Midbrain (tissue), 1 donor: ENCODE results near the gene SCRN3.
A peak's percentile ranks its signal among the peaks of the same experiment; 100 is the strongest.
"Not testable (repeated sequence)": the region's sequence is repeated elsewhere in the genome, so short reads cannot be mapped to it uniquely, and the experiment has no call there.

Experiments used
- DNase-seq: peaks from one replicate; lab custom pipeline; 2025; lab: John Stamatoyannopoulos, UW

The SCRN3 gene

GRCh38 chr2:174410039-174410438 is 14.5 kb downstream of the SCRN3 start:
- not testable (repeated sequence) for DNase-seq

GRCh38 chr2:174412256-174412655 is 16.7 kb downstream of the SCRN3 start:
- no peak for DNase-seq

DNA sequence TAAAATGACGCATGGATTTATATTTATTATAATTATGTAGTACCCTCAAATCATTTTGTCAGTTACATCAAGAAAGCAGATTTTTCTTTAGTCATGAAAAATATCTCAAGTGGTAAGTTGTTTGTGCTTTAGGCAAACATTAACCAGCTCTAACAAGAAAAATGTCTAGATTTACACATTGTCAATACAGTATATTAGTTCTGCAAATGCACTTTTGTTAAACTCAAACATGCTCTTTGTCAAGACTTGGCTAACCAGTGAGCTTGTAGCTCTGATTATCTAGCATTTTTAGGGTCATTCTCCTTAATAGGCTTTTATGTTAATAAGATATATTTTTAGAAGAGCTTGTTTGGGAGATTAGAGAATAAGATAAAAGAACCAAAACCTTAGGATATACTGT is 32.7 kb downstream of the SCRN3 start:
- no peak for DNase-seq

DNA sequence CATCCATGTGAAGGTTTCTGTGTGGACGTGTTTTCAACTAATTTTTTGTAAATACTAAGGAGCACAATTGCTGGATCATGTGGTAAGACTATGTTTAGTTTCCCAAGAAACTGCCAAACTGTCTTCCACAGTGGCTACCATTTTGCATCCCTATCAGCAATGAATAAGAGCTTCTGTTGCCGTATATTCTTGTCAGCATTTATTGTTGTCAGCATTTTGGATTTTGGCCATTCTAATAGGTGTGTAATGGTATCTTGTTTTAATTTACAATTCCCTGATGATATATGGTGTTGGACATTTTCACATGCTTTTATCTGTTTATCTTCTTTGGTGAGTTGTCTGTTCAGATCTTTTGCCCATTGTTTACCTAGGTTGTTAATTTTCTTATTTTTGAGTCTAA is 34.5 kb downstream of the SCRN3 start:
- no peak for DNase-seq

- DNase-seq: no peak
These were observed 36.4 kb downstream of the SCRN3 start for GRCh38 chr2:174431902-174432301.

GRCh38 chr2:174436351-174436750 is 40.8 kb downstream of the SCRN3 start:
- no peak for DNase-seq

- peak; percentile 92 for DNase-seq
These were observed 42.8 kb downstream of the SCRN3 start for GRCh38 chr2:174438146-174438886.

DNA sequence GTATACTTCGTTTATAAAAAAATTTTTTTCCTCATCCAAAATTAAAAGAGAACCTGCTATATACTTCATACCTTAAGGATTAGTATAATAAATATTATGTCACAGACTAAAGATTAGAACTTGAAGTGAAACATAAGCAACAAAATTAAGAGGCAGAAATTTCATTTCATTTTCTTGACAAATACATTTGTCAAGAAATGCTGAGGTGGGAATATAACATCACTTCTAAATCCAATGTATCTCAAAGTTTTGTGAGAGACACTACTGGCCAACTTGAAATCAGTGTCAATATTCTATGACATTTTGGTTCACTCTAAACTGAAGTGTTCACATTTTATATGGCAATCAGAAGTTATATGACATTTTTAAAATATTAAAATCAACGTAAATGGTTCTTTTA is 43.8 kb downstream of the SCRN3 start:
- DNase-seq: no peak

DNA sequence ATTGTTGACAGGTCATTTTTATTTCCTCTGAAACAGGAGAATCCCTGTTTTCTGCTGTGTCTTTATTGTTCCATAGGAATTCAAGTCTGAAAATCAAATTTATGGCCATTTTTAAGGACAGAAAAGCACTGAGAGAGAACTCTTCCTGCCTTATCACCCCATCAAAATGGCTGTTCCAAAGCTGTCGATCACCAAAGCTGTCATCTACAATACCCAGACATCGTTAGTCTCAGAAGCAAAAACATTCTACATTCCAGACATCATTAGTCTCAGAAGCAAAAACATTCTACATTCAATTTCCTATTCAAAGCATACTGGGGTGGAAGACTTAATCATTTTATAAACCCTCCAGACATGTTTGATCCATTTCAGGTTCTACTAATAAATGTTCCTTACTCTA is 44.4 kb downstream of the SCRN3 start:
- DNase-seq: no peak

- DNase-seq: no peak
These were observed 47.3 kb downstream of the SCRN3 start for GRCh38 chr2:174442546-174443510.

DNA sequence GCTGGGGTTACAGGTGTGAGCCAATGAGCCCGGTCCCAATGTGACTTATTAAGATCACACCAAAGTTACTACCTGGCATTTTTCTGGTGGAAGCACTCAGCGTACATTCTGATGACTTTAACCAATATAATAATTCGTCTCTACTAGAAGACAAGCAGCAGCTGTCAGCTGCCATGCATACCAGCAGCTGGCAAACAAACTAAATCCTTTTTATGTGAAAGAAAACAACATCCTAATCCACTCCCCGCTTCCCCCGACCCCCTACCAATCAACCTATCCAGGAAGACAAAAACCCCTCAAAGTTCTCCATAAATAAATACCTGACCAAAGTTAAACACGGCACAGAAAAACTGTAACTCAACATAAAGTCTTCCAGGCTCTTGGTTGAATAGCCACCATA is 49.2 kb downstream of the SCRN3 start:
- no peak for DNase-seq

DNA sequence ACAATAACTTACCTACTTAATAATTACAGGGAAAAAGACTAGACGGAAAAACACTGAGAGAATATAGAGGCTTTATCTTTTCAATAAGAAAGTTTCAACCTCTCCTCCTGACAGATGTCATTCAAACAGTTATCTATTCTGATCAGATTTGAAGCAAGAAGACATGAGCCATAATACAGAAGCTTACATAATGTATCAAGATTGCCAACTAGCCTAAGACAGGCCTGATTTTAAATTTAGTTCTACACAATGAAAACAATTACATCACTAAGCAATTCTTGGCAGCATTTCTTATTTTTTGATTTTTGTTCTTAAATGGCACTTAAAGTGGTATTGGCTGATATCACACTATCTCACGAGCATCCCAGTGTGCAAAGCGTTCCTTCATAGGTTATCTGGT is 49.7 kb downstream of the SCRN3 start:
- DNase-seq: no peak

DNA sequence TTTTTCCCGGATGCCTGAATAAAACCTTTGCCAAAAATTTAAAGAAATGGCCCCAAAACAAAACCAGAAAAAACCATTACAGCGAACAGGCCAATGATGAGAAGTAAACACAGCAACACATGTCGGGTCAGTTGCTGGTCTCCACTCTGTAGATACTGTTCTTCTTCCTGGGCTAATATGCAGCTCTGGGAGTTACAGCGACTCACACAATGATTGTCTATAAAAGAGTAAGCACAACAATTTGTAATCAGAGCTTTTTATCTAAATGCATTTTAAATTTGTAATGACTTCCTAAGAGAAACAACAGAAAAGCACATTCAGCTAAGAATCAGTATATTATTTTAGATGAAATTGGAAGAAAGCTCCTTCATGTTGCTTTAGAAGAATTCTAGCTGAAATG is 51.0 kb downstream of the SCRN3 start:
- DNase-seq: no peak

GRCh38 chr2:174449033-174449432 is 53.5 kb downstream of the SCRN3 start:
- no peak for DNase-seq

GRCh38 chr2:174450021-174450816 is 54.7 kb downstream of the SCRN3 start:
- DNase-seq: no peak

DNA sequence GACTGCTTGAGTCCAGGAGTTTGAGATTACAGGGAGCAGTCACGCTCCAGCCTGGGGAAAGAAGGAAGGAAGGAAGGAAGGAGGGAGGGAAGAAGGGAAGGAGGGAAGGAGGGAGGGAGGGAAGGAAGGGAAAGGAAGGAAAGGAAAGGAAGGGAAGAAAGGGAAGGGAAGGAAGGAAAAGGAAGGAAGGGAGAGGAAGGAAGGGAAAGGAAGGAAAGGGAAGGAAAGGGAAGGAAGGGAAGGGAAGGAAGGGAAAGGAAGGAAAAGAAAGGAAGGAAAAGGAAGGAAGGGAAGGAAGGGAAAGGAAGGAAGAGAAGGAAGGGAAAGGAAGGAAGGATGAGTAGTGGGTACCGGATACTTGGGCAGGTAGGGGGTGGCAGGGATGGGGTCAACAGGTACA is 59.0 kb downstream of the SCRN3 start:
- DNase-seq: no peak

GRCh38 chr2:174461221-174461620 is 65.7 kb downstream of the SCRN3 start:
- DNase-seq: no peak

GRCh38 chr2:174465327-174465726 is 69.8 kb downstream of the SCRN3 start:
- peak; percentile 1 for DNase-seq

- DNase-seq: no peak
These were observed 78.3 kb downstream of the SCRN3 start for GRCh38 chr2:174473796-174474195.

- no peak for DNase-seq
These were observed 82.2 kb downstream of the SCRN3 start for GRCh38 chr2:174477759-174478158.
